Astrocyte of the cerebellum (primary cell): Measurements from ENCODE around the gene TRIM45.
"Not testable (repeated sequence)": the region's sequence is repeated elsewhere in the genome, so short reads cannot be mapped to it uniquely, and the experiment has no call there.

Experiments used
- DNase-seq: peaks from one replicate; pipeline ENCODE4 v3.0.0-alpha.2; 2011; ENCODE audit warnings: low read depth
- H3K4me3 ChIP-seq: 2 replicates; pipeline ENCODE4 v1.5.1; 2011; ENCODE audit warnings: mild to moderate bottlenecking, low read depth, low read length, moderate library complexity
- CTCF ChIP-seq: IDR thresholded peaks from 2 replicates; pipeline ENCODE4 v1.5.1; 2012; ENCODE audit warnings: low read length, low read depth, moderate library complexity, mild to moderate bottlenecking; ENCODE audit errors: missing control alignments
- in situ Hi-C: cut with HindIII; loops from 2 replicates; pipeline ENCODE4 v1.10.0; 2017; ENCODE audit warnings: low sequenced_read_pairs

TRIM45 gene

GRCh38 chr1:117122330-117123025 is 929 bp upstream of the TRIM45 start:
- in situ Hi-C loops = no loop called here
- no peak for TF ChIP-seq CTCF
- H3K4me3 ChIP-seq = peak overlapping the region; percentile 73
- DNase-seq = no peak

- in situ Hi-C loops = no loop called here
- no peak for DNase-seq
- TF ChIP-seq CTCF = no peak
- H3K4me3 ChIP-seq = peak overlapping the region; percentile 73
Observed at GRCh38 chr1:117120774-117121588, 568 bp downstream of the TRIM45 start.

- DNase-seq, in situ Hi-C loops, H3K4me3 ChIP-seq: not testable (repeated sequence)
Observed at GRCh38 chr1:117119144-117119543, 2.4 kb downstream of the TRIM45 start.

GRCh38 chr1:117118137-117118536 is 3.4 kb downstream of the TRIM45 start:
- H3K4me3 ChIP-seq = no peak overlapping the region
- no peak for TF ChIP-seq CTCF
- DNase-seq = no peak
- in situ Hi-C loops = no loop called here

GRCh38 chr1:117117697-117118096 is 3.9 kb downstream of the TRIM45 start:
- in situ Hi-C loops = no loop called here
- TF ChIP-seq CTCF = no peak

GRCh38 chr1:117116784-117117130 is 4.8 kb downstream of the TRIM45 start:
- in situ Hi-C loops = no loop called here
- no peak for DNase-seq
- no peak overlapping the region for H3K4me3 ChIP-seq
- TF ChIP-seq CTCF = no peak

More at GRCh38 chr1:117117697-117118096, 3.9 kb downstream of the TRIM45 start:
- no peak overlapping the region for H3K4me3 ChIP-seq
- DNase-seq = no peak

GRCh38 chr1:117116090-117116783 is 5.3 kb downstream of the TRIM45 start:
- in situ Hi-C loops = no loop called here
- no peak for DNase-seq
- H3K4me3 ChIP-seq = no peak overlapping the region
- TF ChIP-seq CTCF = no peak
